Natural killer cell (primary cell): ENCODE data around the gene ZNF766. TPM values are rescaled to one million over a fixed set of nuclear protein-coding genes. Genes with fewer than 3 reads are reported as not detected.
A peak's percentile ranks its signal among the peaks of the same experiment; 100 is the strongest.
"Not testable (repeated sequence)": the region's sequence is repeated elsewhere in the genome, so short reads cannot be mapped to it uniquely, and the experiment has no call there.

ENCODE experiments used
- ATAC-seq, 3 donors: fragments of 150-1000 bp in 2 of 3; fragments of 200-7000 bp in 1 of 3; cut with Tn5 transposase; 1 replicate in 1 of 3; 2 replicates in 2 of 3; pipeline ENCODE4 v1.10.0; 2021; ENCODE audit warnings: mild to moderate bottlenecking in 2 of 3, moderate library complexity in 2 of 3
- DNase-seq, 2 donors: peaks; one replicate each; pipeline versions ENCODE4 v3.0.0 to v3.0.0-alpha.2; 2013 to 2021; ENCODE audit warnings: mixed read lengths in 1 of 2
- H3K27ac ChIP-seq: one replicate; pipeline ENCODE4 v1.5.1; 2013; ENCODE audit warnings: mild to moderate bottlenecking, low read length
- H3K27me3 ChIP-seq: one replicate; pipeline ENCODE4 v1.6.1; 2013; ENCODE audit warnings: low read length; ENCODE audit not compliant: control insufficient read depth, insufficient read depth
- H3K36me3 ChIP-seq: one replicate; pipeline ENCODE4 v1.6.1; 2013; ENCODE audit warnings: low read length; ENCODE audit not compliant: control insufficient read depth, insufficient read depth
- H3K4me1 ChIP-seq: one replicate; pipeline ENCODE4 v1.6.1; 2013; ENCODE audit warnings: low read length; ENCODE audit not compliant: control insufficient read depth, insufficient read depth
- H3K4me3 ChIP-seq: one replicate; pipeline ENCODE4 v1.5.1; 2013; ENCODE audit warnings: low read length
- H3K9me3 ChIP-seq: one replicate; pipeline ENCODE4 v1.6.1; 2013; ENCODE audit warnings: low read length; ENCODE audit not compliant: control insufficient read depth, insufficient read depth
- H3K27ac Mint-ChIP-seq, 2 donors: one replicate each; pipeline ENCODE4 v1.8.0; 2022; ENCODE audit warnings: mild to moderate bottlenecking in 2 of 2, mixed read lengths in 2 of 2, moderate library complexity in 1 of 2
- H3K27me3 Mint-ChIP-seq, 2 donors: one replicate each; pipeline ENCODE4 v1.8.0; 2022; ENCODE audit warnings: low read depth in 2 of 2, mixed read lengths in 2 of 2
- H3K36me3 Mint-ChIP-seq: one replicate; pipeline ENCODE4 v1.8.0; 2022; ENCODE audit warnings: mixed read lengths
- H3K4me1 Mint-ChIP-seq, 2 donors: one replicate each; pipeline ENCODE4 v1.8.0; 2022; ENCODE audit warnings: mixed read lengths in 2 of 2
- H3K4me3 Mint-ChIP-seq: one replicate; pipeline ENCODE4 v1.8.0; 2022; ENCODE audit warnings: mild to moderate bottlenecking, moderate library complexity, mixed read lengths
- H3K9me3 Mint-ChIP-seq, 2 donors: one replicate each; pipeline ENCODE4 v1.8.0; 2022; ENCODE audit warnings: mixed read lengths in 2 of 2
- CTCF ChIP-seq: fragments of 200-600 bp; IDR thresholded peaks from one replicate; pipeline ENCODE4 v1.8.0; 2022; ENCODE audit warnings: antibody characterized with exemption
- WGBS: methylation state at CpG from one replicate; pipeline ENCODE4 v1.1.7; 2013; ENCODE audit warnings: missing lambda C conversion rate; ENCODE audit not compliant: insufficient coverage; 5-methylcytosine and 5-hydroxymethylcytosine counted together
- intact Hi-C: fragments of 100-400 bp; cut with micrococcal nuclease; formaldehyde crosslinking; loops from one replicate; pipeline ENCODE4 v1.14.2; 2022
- total RNA-seq, 4 donors: library from RNA; stranded (reverse); fragments of 120-200 nt in 1 of 4; gene quantifications; one replicate each; pipeline versions ENCODE4 v1.2.3 to v1.2.4, GENCODE V29; 2013 to 2022

The ZNF766 gene
- total RNA-seq, 3 donors from 2014 or later (not counting 1 experiment from before 2014, with no cell fraction given), result 29.4 to 36.9 (median 32.9) TPM

- peak; percentile 52 to 80 for DNase-seq
- H3K27ac Mint-ChIP-seq, result no peak overlapping the region
- intact Hi-C loops, result loop anchor here (1.0 to 5.0 kb wide), 3 partner anchors 46 to 461 kb away; partner anchors contain the start of genes PPP2R1A and ZNF616
- no peak overlapping the region for H3K4me3 ChIP-seq
- H3K9me3 Mint-ChIP-seq, result no peaks in the 10 kb centered on the region
- peaks cover 0 to 3% of the 10 kb centered on the region in 2 donors for H3K27me3 Mint-ChIP-seq
- ATAC-seq, result peak; percentile 86 to 99 (median 89)
- no peaks in the 10 kb centered on the region for H3K9me3 ChIP-seq
- no peaks in the 10 kb centered on the region for H3K36me3 ChIP-seq
- H3K4me1 Mint-ChIP-seq, result no peaks in the 10 kb centered on the region
- H3K4me3 Mint-ChIP-seq, result no peak overlapping the region
- no peak overlapping the region for H3K27ac ChIP-seq
- H3K4me1 ChIP-seq, result no peaks in the 10 kb centered on the region
- peak; percentile 94 for TF ChIP-seq CTCF
- H3K36me3 Mint-ChIP-seq, result no peaks in the 10 kb centered on the region
- no peaks in the 10 kb centered on the region for H3K27me3 ChIP-seq
- WGBS, result 22% methylated on average over 8 of the region's 8 CpGs
Observed at GRCh38 chr19:52237771-52238400, 31.5 kb upstream of the ZNF766 start.

- H3K4me3 ChIP-seq, result no peak overlapping the region
- WGBS, result 85% methylated on average over 12 of the region's 12 CpGs
- H3K4me3 Mint-ChIP-seq, result no peak overlapping the region
- peaks cover 0 to 3% of the 10 kb centered on the region in 2 donors for H3K27me3 Mint-ChIP-seq
- no peaks in the 10 kb centered on the region for H3K9me3 ChIP-seq
- no peak for DNase-seq
- H3K4me1 Mint-ChIP-seq, result no peaks in the 10 kb centered on the region
- no peaks in the 10 kb centered on the region for H3K9me3 Mint-ChIP-seq
- no peak for ATAC-seq
- H3K27ac ChIP-seq, result no peak overlapping the region
- TF ChIP-seq CTCF, result no peak
- no peak overlapping the region for H3K27ac Mint-ChIP-seq
- H3K36me3 ChIP-seq, result no peaks in the 10 kb centered on the region
- intact Hi-C loops, result no loop called here
- no peaks in the 10 kb centered on the region for H3K36me3 Mint-ChIP-seq
- H3K27me3 ChIP-seq, result no peaks in the 10 kb centered on the region
- no peaks in the 10 kb centered on the region for H3K4me1 ChIP-seq
Observed at GRCh38 chr19:52244021-52244420, 25.4 kb upstream of the ZNF766 start.

GRCh38 chr19:52248241-52248640 is 21.1 kb upstream of the ZNF766 start:
- no peaks in the 10 kb centered on the region for H3K4me1 ChIP-seq
- DNase-seq (peak; percentile 34 to 77), ATAC-seq (peak; percentile 55 to 84 (median 81))
- H3K36me3 ChIP-seq, result no peaks in the 10 kb centered on the region
- intact Hi-C loops, result loop anchor here (5.0 kb wide), 1 partner anchor 499 kb away; no protein-coding TSS in a partner anchor
- H3K9me3 Mint-ChIP-seq, result no peaks in the 10 kb centered on the region
- no peaks in the 10 kb centered on the region for H3K27me3 ChIP-seq
- peak; percentile 46 for TF ChIP-seq CTCF
- no peak overlapping the region for H3K27ac Mint-ChIP-seq
- H3K4me3 ChIP-seq, result no peak overlapping the region
- no peaks in the 10 kb centered on the region for H3K27me3 Mint-ChIP-seq
- 29% methylated on average over 6 of the region's 6 CpGs for WGBS
- no peak overlapping the region for H3K4me3 Mint-ChIP-seq
- no peak overlapping the region for H3K27ac ChIP-seq
- H3K4me1 Mint-ChIP-seq, result no peaks in the 10 kb centered on the region
- no peaks in the 10 kb centered on the region for H3K9me3 ChIP-seq
- no peaks in the 10 kb centered on the region for H3K36me3 Mint-ChIP-seq

GRCh38 chr19:52258426-52258825 is 11.0 kb upstream of the ZNF766 start:
- H3K27me3 Mint-ChIP-seq, result peaks cover 14 to 23% of the 10 kb centered on the region in 2 donors
- Histone ChIP-seq H3K27me3 (no peaks in the 10 kb centered on the region), H3K36me3 (no peaks in the 10 kb centered on the region), H3K27ac (no peak overlapping the region), H3K9me3 (no peaks in the 10 kb centered on the region), H3K4me1 (no peaks in the 10 kb centered on the region), H3K4me3 (no peak overlapping the region)
- ATAC-seq (no peak), DNase-seq (no peak)
- H3K9me3 Mint-ChIP-seq, result no peaks in the 10 kb centered on the region
- WGBS, result 95% methylated on average over 5 of the region's 5 CpGs
- no peaks in the 10 kb centered on the region for H3K4me1 Mint-ChIP-seq
- intact Hi-C loops, result no loop called here
- H3K4me3 Mint-ChIP-seq, result no peak overlapping the region
- no peak for TF ChIP-seq CTCF
- H3K36me3 Mint-ChIP-seq, result no peaks in the 10 kb centered on the region
- no peak overlapping the region for H3K27ac Mint-ChIP-seq

GRCh38 chr19:52265556-52265955 is 3.8 kb upstream of the ZNF766 start:
- intact Hi-C loops, result not testable (repeated sequence)

More at GRCh38 chr19:52265556-52265955, 3.8 kb upstream of the ZNF766 start:
- not testable (repeated sequence) for H3K36me3 Mint-ChIP-seq, H3K36me3 ChIP-seq, DNase-seq, H3K4me3 ChIP-seq, H3K9me3 Mint-ChIP-seq, H3K4me1 ChIP-seq, ATAC-seq, H3K9me3 ChIP-seq, H3K4me3 Mint-ChIP-seq, H3K4me1 Mint-ChIP-seq, H3K27ac Mint-ChIP-seq, H3K27me3 ChIP-seq, H3K27ac ChIP-seq
- whole genome bisulfite sequencing, result 72% methylated on average over 2 of the region's 6 CpGs
- peaks cover 9 to 16% of the 10 kb centered on the region in 2 donors for H3K27me3 Mint-ChIP-seq
